Stimulated activated CD8-positive, alpha-beta memory T cell treated with anti-CD3 and anti-CD28 coated beads, Interleukin-15, amount 100 ng/mL, for 48 hours (primary cell): ENCODE results near the gene ATP6V1C2.

ENCODE experiments used
- DNase-seq, 2 donors: peaks; one replicate each; pipeline ENCODE4 v3.0.0-alpha.2; 2020; ENCODE audit warnings: low read depth in 2 of 2

Gene ATP6V1C2

GRCh38 chr2:10834068-10834655 is 112.7 kb downstream of the ATP6V1C2 start:
- no peak for DNase-seq
